GM23338 (cell line): ENCODE measurements around the gene SERPINB2. TPM values are rescaled to one million over a fixed set of nuclear protein-coding genes. Genes with fewer than 3 reads are reported as not detected.

Source experiments
- ATAC-seq: fragments of 200-7000 bp; cut with Tn5 transposase; 3 replicates; pipeline ENCODE4 v1.9.1; 2020
- DNase-seq: peaks from one replicate; pipeline ENCODE4 v3.0.0-alpha.2; 2015; ENCODE audit warnings: low spot score
- H2AFZ ChIP-seq: fragments of 200-600 bp; sonication (generic); 2 replicates; pipeline ENCODE4 v1.8.0; 2016; ENCODE audit warnings: antibody characterized with exemption, mild to moderate bottlenecking, moderate library complexity
- H3F3A ChIP-seq: fragments of 200-600 bp; sonication (generic); replicated peaks from 2 replicates; pipeline ENCODE4 v1.8.0; 2017; ENCODE audit warnings: antibody characterized with exemption, mixed run types, low read depth
- H3K27ac ChIP-seq: fragments of 200-600 bp; sonication (generic); 2 replicates; pipeline ENCODE4 v1.6.1; 2016; ENCODE audit warnings: low read depth
- H3K27me3 ChIP-seq: fragments of 200-600 bp; sonication (generic); 2 replicates; pipeline ENCODE4 v1.8.0; 2016; ENCODE audit warnings: mild to moderate bottlenecking, mixed run types, moderate library complexity; ENCODE audit not compliant: insufficient read depth
- H3K36me3 ChIP-seq: fragments of 200-600 bp; sonication (generic); 2 replicates; pipeline ENCODE4 v1.8.0; 2016; ENCODE audit warnings: mild to moderate bottlenecking; ENCODE audit not compliant: insufficient read depth
- H3K4me1 ChIP-seq: fragments of 200-600 bp; sonication (generic); 2 replicates; pipeline ENCODE4 v1.8.0; 2016; ENCODE audit warnings: mild to moderate bottlenecking, moderate library complexity; ENCODE audit not compliant: insufficient read depth
- H3K4me2 ChIP-seq: fragments of 200-600 bp; sonication (generic); 2 replicates; pipeline ENCODE4 v1.7.1; 2017; ENCODE audit warnings: mixed run types
- H3K4me3 ChIP-seq: fragments of 200-600 bp; sonication (generic); 2 replicates; pipeline ENCODE4 v1.6.1; 2016; ENCODE audit warnings: mixed run types
- H3K79me2 ChIP-seq: fragments of 200-600 bp; sonication (generic); replicated peaks from 2 replicates; pipeline ENCODE4 v1.8.0; 2017; ENCODE audit warnings: mild to moderate bottlenecking; ENCODE audit not compliant: insufficient read depth
- H3K9me2 ChIP-seq: fragments of 200-600 bp; sonication (generic); 2 replicates; pipeline ENCODE4 v1.8.0; 2017; ENCODE audit not compliant: insufficient read depth
- H4K20me1 ChIP-seq: fragments of 200-600 bp; sonication (generic); replicated peaks from 2 replicates; pipeline ENCODE4 v1.8.0; 2017; ENCODE audit warnings: mild to moderate bottlenecking; ENCODE audit not compliant: insufficient read depth
- H3K27ac Mint-ChIP-seq: 2 replicates; pipeline ENCODE4 v1.8.0; 2020; ENCODE audit warnings: inconsistent platforms, mild to moderate bottlenecking, moderate library complexity, mixed read lengths
- H3K27me3 Mint-ChIP-seq: 3 replicates; pipeline ENCODE4 v1.8.0; 2022; ENCODE audit warnings: low read depth, mild to moderate bottlenecking, moderate library complexity, mixed read lengths, inconsistent platforms; ENCODE audit not compliant: insufficient read depth, poor library complexity
- H3K36me3 Mint-ChIP-seq: 3 replicates; pipeline ENCODE4 v1.8.0; 2021; ENCODE audit warnings: low read depth, mild to moderate bottlenecking, inconsistent platforms, moderate library complexity, mixed read lengths
- H3K4me1 Mint-ChIP-seq: 3 replicates; pipeline ENCODE4 v1.8.0; 2020; ENCODE audit warnings: mild to moderate bottlenecking, inconsistent platforms, mixed read lengths
- H3K4me3 Mint-ChIP-seq: 3 replicates; pipeline ENCODE4 v1.8.0; 2021; ENCODE audit warnings: moderate library complexity, mild to moderate bottlenecking, inconsistent platforms, mixed read lengths
- H3K9me3 Mint-ChIP-seq: 3 replicates; pipeline ENCODE4 v1.8.0; 2020; ENCODE audit warnings: moderate library complexity, mild to moderate bottlenecking, inconsistent platforms, mixed read lengths
- CTCF ChIP-seq, 2 experiments: fragments of 200-600 bp in 1 of 2; sonication (generic) in 1 of 2; conservative IDR thresholded peaks; 2 replicates each; pipeline versions ENCODE4 v1.5.1 to v1.6.1; 2016 to 2017; ENCODE audit warnings: antibody characterized with exemption in 2 of 2, low read depth in 2 of 2, mild to moderate bottlenecking in 2 of 2, moderate library complexity in 1 of 2
- ETS1 ChIP-seq: IDR thresholded peaks from 2 replicates; pipeline ENCODE4 v1.6.1; 2016; ENCODE audit warnings: antibody characterized with exemption
- EZH2phosphoT487 ChIP-seq: fragments of 200-600 bp; sonication (generic); IDR thresholded peaks from one replicate; pipeline ENCODE4 v1.8.1; 2018; ENCODE audit warnings: antibody characterized with exemption; ENCODE audit not compliant: unreplicated experiment
- JUNB ChIP-seq: IDR thresholded peaks from one replicate; pipeline ENCODE4 v1.6.1; 2016; ENCODE audit warnings: antibody characterized with exemption; ENCODE audit not compliant: unreplicated experiment
- ZNF331 ChIP-seq: fragments of 250-450 bp; sonication (Bioruptor Pico); IDR thresholded peaks from 2 replicates; pipeline ENCODE4 v1.5.0; 2020; ENCODE audit warnings: low read depth, mild to moderate bottlenecking, moderate library complexity
- ZNF462 ChIP-seq: fragments of 250-450 bp; sonication (Bioruptor Pico); IDR thresholded peaks from 2 replicates; pipeline ENCODE4 v1.5.0; 2020; ENCODE audit warnings: mild to moderate bottlenecking, moderate library complexity
- polyA plus RNA-seq: library from polyadenylated mRNA; unstranded; fragments of >200 nt; fragmentation: Nextera tagmentation; extraction: Ambion mirVana; gene quantifications from 2 replicates; pipeline ENCODE4 v1.2.1, GENCODE V29; 2016
- total RNA-seq: library from RNA; depleted of rRNA; stranded (reverse); fragments of >200 nt; shearing (Covaris generic); gene quantifications from 2 replicates; pipeline ENCODE4 v1.2.3, GENCODE V29; 2014

Gene SERPINB2
- total and polyA plus RNA-seq, 2 experiments from 2014 or later = not detected

- TF ChIP-seq ZNF462 (CRISPR knock-in tag) = no peak
- no peak for TF ChIP-seq JUNB
- no peak for TF ChIP-seq EZH2phosphoT487
- no peak for TF ChIP-seq ZNF331 (CRISPR knock-in tag)
These were observed 2.9 kb downstream of the SERPINB2 start (continued) for GRCh38 chr18:63890237-63890949.

GRCh38 chr18:63890950-63891304 is 3.4 kb downstream of the SERPINB2 start:
- Mint-ChIP-seq H3K9me3 (no peaks in the 10 kb centered on the region), H3K4me3 (no peak overlapping the region), H3K4me1 (no peaks in the 10 kb centered on the region), H3K27ac (no peak overlapping the region), H3K27me3 (no peaks in the 10 kb centered on the region), H3K36me3 (no peaks in the 10 kb centered on the region)
- H3K9me2 ChIP-seq = no peaks in the 10 kb centered on the region; the same call in 1 of the 2 replicates
- no peak overlapping the region for H3K4me3 ChIP-seq
- H3K27ac ChIP-seq = no peak overlapping the region
- no peaks in the 10 kb centered on the region for H4K20me1 ChIP-seq
- TF ChIP-seq ZNF331 (CRISPR knock-in tag) (no peak), ETS1 (no peak), CTCF (conservative IDR thresholded peaks at IDR 0.05; ENCODE audit: low read depth in 2 of 2) (peak in 1 of 2 experiments; percentile 25; a peak in 3 of 4 replicates)
- H3F3A ChIP-seq = no peaks in the 10 kb centered on the region
- no peak overlapping the region for H3K4me2 ChIP-seq
- no peaks in the 10 kb centered on the region for H3K27me3 ChIP-seq
- no peak for DNase-seq
- H3K4me1 ChIP-seq = no peaks in the 10 kb centered on the region
- no peaks in the 10 kb centered on the region for H3K79me2 ChIP-seq
- no peak for ATAC-seq
- H2AFZ ChIP-seq = no peak overlapping the region
- no peaks in the 10 kb centered on the region for H3K36me3 ChIP-seq
